A549 (cell line): ENCODE results near the gene ZNF467. TPM values are rescaled to one million over a fixed set of nuclear protein-coding genes. Genes with fewer than 3 reads are reported as not detected.

Experiments used
- ATAC-seq, 2 experiments: fragments of 200-7000 bp in 1 of 2; fragments of >200 bp in 1 of 2; cut with Nextera tagmentation in 1 of 2; cut with Tn5 transposase in 1 of 2; 3 replicates each; pipeline versions ENCODE4 v1.8.0 to v1.9.1; 2018 to 2020; ENCODE audit warnings: mild to moderate bottlenecking in 1 of 2, moderate library complexity in 1 of 2
- CTCF ChIA-PET: fragments of 300-600 bp; sonication (Branson Sonifier 250); formaldehyde crosslinking; extraction: SDS; loops from one replicate; lab custom pipeline; 2021; ENCODE audit warnings: antibody characterized with exemption, inconsistent platforms; lab: Yijun Ruan, JAX
- POLR2A ChIA-PET: fragments of 350-600 bp; formaldehyde crosslinking; extraction: SDS; loops from one replicate; lab custom pipeline; 2021; ENCODE audit warnings: antibody characterized with exemption, inconsistent platforms; lab: Yijun Ruan, JAX
- DNase-seq, 2 experiments: peaks; one replicate each; pipeline versions ENCODE4 v3.0.0 to v3.0.0-alpha.2; 2011 to 2016; ENCODE audit warnings: low read depth in 1 of 2, low spot score in 1 of 2
- FAIRE-seq: peaks from 2 replicates; lab custom pipeline; 2011; peaks lifted over from hg19 to GRCh38; lab: Jason Lieb, UNC
- H3K27ac ChIP-seq, 2 experiments: fragments of >200 bp; sonication (Bioruptor Twin); formaldehyde crosslinking; 3 replicates each; pipeline ENCODE4 v1.5.1; 2016 to 2017
- H3K4me1 ChIP-seq: fragments of >200 bp; sonication (Bioruptor Twin); formaldehyde crosslinking; 3 replicates; pipeline ENCODE4 v1.6.1; 2016
- H3K4me2 ChIP-seq: fragments of >200 bp; sonication (Bioruptor Twin); formaldehyde crosslinking; 3 replicates; pipeline ENCODE4 v1.6.1; 2016
- H3K4me3 ChIP-seq: fragments of >200 bp; sonication (Bioruptor Twin); formaldehyde crosslinking; 3 replicates; pipeline ENCODE4 v1.5.1; 2016
- H3K9me3 ChIP-seq: fragments of >200 bp; sonication (Bioruptor Twin); formaldehyde crosslinking; 3 replicates; pipeline ENCODE4 v1.6.1; 2016
- ATOH8 ChIP-seq: fragments of 250-450 bp; sonication (Bioruptor Pico); IDR thresholded peaks from 2 replicates; pipeline ENCODE4 v1.5.0; 2020; ENCODE audit warnings: low read depth, mild to moderate bottlenecking, moderate library complexity
- CBX2 ChIP-seq: fragments of 200-600 bp; sonication (generic); IDR thresholded peaks from 2 replicates; pipeline ENCODE4 v1.6.1; 2016; ENCODE audit warnings: low read depth, mild to moderate bottlenecking, borderline replicate concordance
- EHF ChIP-seq: fragments of 250-450 bp; sonication (Bioruptor Pico); IDR thresholded peaks from 2 replicates; pipeline ENCODE4 v1.5.0; 2020; ENCODE audit warnings: mild to moderate bottlenecking
- EHMT2 ChIP-seq: fragments of 200-600 bp; sonication (generic); IDR thresholded peaks from 2 replicates; pipeline ENCODE4 v1.6.1; 2016; ENCODE audit warnings: antibody characterized with exemption, low read depth, mild to moderate bottlenecking, moderate library complexity
- EP300 ChIP-seq, 2 experiments: fragments of >200 bp; sonication (Bioruptor Twin); formaldehyde crosslinking; IDR thresholded peaks; 2 replicates in 1 of 2; 3 replicates in 1 of 2; pipeline ENCODE4 v1.6.1; 2016 to 2017
- ESRRA ChIP-seq: fragments of 150-350 bp; IDR thresholded peaks from 2 replicates; pipeline ENCODE4 v1.6.1; 2014; ENCODE audit warnings: mild to moderate bottlenecking, low read length, borderline replicate concordance
- FOSL2 ChIP-seq, 2 experiments: fragments of 450-650 bp in 1 of 2; fragments of >200 bp in 1 of 2; sonication (Bioruptor Twin) in 1 of 2; formaldehyde crosslinking; IDR thresholded peaks; 2 replicates each; pipeline versions ENCODE4 v1.5.0 to v1.6.1; 2016 to 2020; ENCODE audit warnings: mild to moderate bottlenecking in 1 of 2, moderate library complexity in 1 of 2
- GATA3 ChIP-seq: IDR thresholded peaks from 2 replicates; pipeline ENCODE4 v1.6.1; 2012; ENCODE audit warnings: borderline replicate concordance
- HDAC2 ChIP-seq: fragments of 200-600 bp; sonication (generic); IDR thresholded peaks from 2 replicates; pipeline ENCODE4 v1.6.1; 2016
- JUNB ChIP-seq: fragments of >200 bp; sonication (Bioruptor Twin); formaldehyde crosslinking; IDR thresholded peaks from 2 replicates; pipeline ENCODE4 v1.6.1; 2016
- KDM5A ChIP-seq: fragments of 200-600 bp; sonication (generic); IDR thresholded peaks from 2 replicates; pipeline ENCODE4 v1.6.1; 2016; ENCODE audit warnings: antibody characterized with exemption, mild to moderate bottlenecking
- MAFK ChIP-seq: fragments of 450-650 bp; IDR thresholded peaks from 2 replicates; pipeline ENCODE4 v1.6.1; 2014; ENCODE audit not compliant: partially characterized antibody
- MAZ ChIP-seq: fragments of 150-350 bp; IDR thresholded peaks from 2 replicates; pipeline ENCODE4 v1.6.1; 2014; ENCODE audit warnings: antibody characterized with exemption, low read depth, low read length, borderline replicate concordance
- MYC ChIP-seq: IDR thresholded peaks from 2 replicates; pipeline ENCODE4 v1.6.1; 2012; ENCODE audit warnings: mild to moderate bottlenecking, inconsistent platforms, low read length, improper control_type of control experiment, borderline replicate concordance
- NFE2L2 ChIP-seq: fragments of 150-350 bp; conservative IDR thresholded peaks from 2 replicates; pipeline ENCODE4 v1.6.1; 2014; ENCODE audit warnings: low read length
- PBX3 ChIP-seq: IDR thresholded peaks from 2 replicates; pipeline ENCODE4 v1.6.1; 2012
- PHF8 ChIP-seq: fragments of 200-600 bp; sonication (generic); IDR thresholded peaks from 2 replicates; pipeline ENCODE4 v1.6.1; 2016; ENCODE audit warnings: low read depth, mild to moderate bottlenecking, antibody characterized with exemption, moderate library complexity, borderline replicate concordance
- RAD21 ChIP-seq, 2 experiments: fragments of >200 bp in 1 of 2; sonication (Bioruptor Twin) in 1 of 2; formaldehyde crosslinking in 1 of 2; IDR thresholded peaks in 1 of 2; conservative IDR thresholded peaks in 1 of 2; 2 replicates in 1 of 2; 3 replicates in 1 of 2; pipeline ENCODE4 v1.6.1; 2012 to 2018; ENCODE audit warnings: inconsistent platforms in 1 of 2
- RCOR1 ChIP-seq: fragments of 150-350 bp; IDR thresholded peaks from 2 replicates; pipeline ENCODE4 v1.6.1; 2014; ENCODE audit warnings: antibody characterized with exemption, low read length, low read depth
- TFCP2L1 ChIP-seq: fragments of 250-450 bp; sonication (Bioruptor Pico); IDR thresholded peaks from 2 replicates; pipeline ENCODE4 v1.5.0; 2021; ENCODE audit warnings: mild to moderate bottlenecking
- ZC3H11A ChIP-seq: fragments of 450-650 bp; IDR thresholded peaks from 2 replicates; pipeline ENCODE4 v1.6.1; 2014; ENCODE audit warnings: antibody characterized with exemption, mild to moderate bottlenecking
- ZNF302 ChIP-seq: fragments of 250-450 bp; sonication (Bioruptor Pico); IDR thresholded peaks from 2 replicates; pipeline ENCODE4 v1.9.0; 2021; ENCODE audit warnings: inconsistent platforms, mild to moderate bottlenecking, moderate library complexity
- WGBS: methylation state at CpG from one replicate; pipeline ENCODE4 v1.1.6; 2017; ENCODE audit errors: missing lambda C conversion rate; 5-methylcytosine and 5-hydroxymethylcytosine counted together
- polyA plus RNA-seq, 4 experiments: library from polyadenylated mRNA; depleted of rRNA in 3 of 4; stranded (reverse); fragments of >200 nt; fragmentation: RNase III in 1 of 4; extraction: RNeasy Plus Mini Kit Qiagen cat#74134 plus additional on column Dnase treatment in 1 of 4; gene quantifications; 2 replicates in 3 of 4; 3 replicates in 1 of 4; pipeline ENCODE4 v1.2.3, GENCODE V29; 2011 to 2017
- TF ChIP-seq, protein P1 (sequence below): fragments of >200 bp; sonication (Bioruptor Twin); formaldehyde crosslinking; IDR thresholded peaks from 3 replicates; pipeline ENCODE4 v1.5.1; 2016
- TF ChIP-seq, protein P2 (sequence below): IDR thresholded peaks from 2 replicates; pipeline ENCODE4 v1.6.1; 2012

ZNF467 gene
- polyA plus RNA-seq, 2 of the 4 experiments (the other 2 are of a cell fraction) = 3.1 to 3.3 TPM

GRCh38 chr7:149781921-149782320, 8.5 kb upstream of the ZNF467 start:
- CTCF ChIA-PET = no interaction called here
- TF ChIP-seq ZNF302 (CRISPR knock-in tag) = no peak
- TF ChIP-seq, protein P1, sequence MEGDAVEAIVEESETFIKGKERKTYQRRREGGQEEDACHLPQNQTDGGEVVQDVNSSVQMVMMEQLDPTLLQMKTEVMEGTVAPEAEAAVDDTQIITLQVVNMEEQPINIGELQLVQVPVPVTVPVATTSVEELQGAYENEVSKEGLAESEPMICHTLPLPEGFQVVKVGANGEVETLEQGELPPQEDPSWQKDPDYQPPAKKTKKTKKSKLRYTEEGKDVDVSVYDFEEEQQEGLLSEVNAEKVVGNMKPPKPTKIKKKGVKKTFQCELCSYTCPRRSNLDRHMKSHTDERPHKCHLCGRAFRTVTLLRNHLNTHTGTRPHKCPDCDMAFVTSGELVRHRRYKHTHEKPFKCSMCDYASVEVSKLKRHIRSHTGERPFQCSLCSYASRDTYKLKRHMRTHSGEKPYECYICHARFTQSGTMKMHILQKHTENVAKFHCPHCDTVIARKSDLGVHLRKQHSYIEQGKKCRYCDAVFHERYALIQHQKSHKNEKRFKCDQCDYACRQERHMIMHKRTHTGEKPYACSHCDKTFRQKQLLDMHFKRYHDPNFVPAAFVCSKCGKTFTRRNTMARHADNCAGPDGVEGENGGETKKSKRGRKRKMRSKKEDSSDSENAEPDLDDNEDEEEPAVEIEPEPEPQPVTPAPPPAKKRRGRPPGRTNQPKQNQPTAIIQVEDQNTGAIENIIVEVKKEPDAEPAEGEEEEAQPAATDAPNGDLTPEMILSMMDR = no peak
- TF ChIP-seq EHMT2 = no peak
- TF ChIP-seq PBX3 = no peak
- no peak for TF ChIP-seq EP300 (IDR thresholded peaks at IDR 0.05)
- no peak for TF ChIP-seq PHF8
- TF ChIP-seq ZC3H11A = no peak
- no peak for TF ChIP-seq CBX2
- no peak for TF ChIP-seq EHF (CRISPR knock-in tag)
- TF ChIP-seq RCOR1 = no peak
- TF ChIP-seq KDM5A = no peak
- TF ChIP-seq MYC = no peak
- TF ChIP-seq, protein P2, sequence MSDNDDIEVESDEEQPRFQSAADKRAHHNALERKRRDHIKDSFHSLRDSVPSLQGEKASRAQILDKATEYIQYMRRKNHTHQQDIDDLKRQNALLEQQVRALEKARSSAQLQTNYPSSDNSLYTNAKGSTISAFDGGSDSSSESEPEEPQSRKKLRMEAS = no peak
- TF ChIP-seq ESRRA = no peak
- TF ChIP-seq JUNB = no peak
- TF ChIP-seq RAD21 (conservative IDR thresholded peaks at IDR 0.05 in 1 of 2, IDR thresholded peaks at IDR 0.05 in 1 of 2) = no peak
- TF ChIP-seq GATA3 = no peak
- no peak for TF ChIP-seq ATOH8 (CRISPR knock-in tag)
- no peak for TF ChIP-seq MAZ
- TF ChIP-seq FOSL2 (IDR thresholded peaks at IDR 0.05) = no peak
- no peak for TF ChIP-seq FOSL2 (CRISPR knock-in tag; IDR thresholded peaks at IDR 0.05)
- H3K4me1 ChIP-seq = no peaks in the 10 kb centered on the region
- H3K4me2 ChIP-seq = no peak overlapping the region
- DNase-seq (no peak), FAIRE-seq (no peak), ATAC-seq (no peak)
- no peak overlapping the region for H3K4me3 ChIP-seq
- 90% methylated on average over 12 of the region's 13 CpGs for WGBS
- no peak overlapping the region for H3K27ac ChIP-seq
- POLR2A ChIA-PET = no interaction called here
- H3K9me3 ChIP-seq = no peaks in the 10 kb centered on the region

DNA sequence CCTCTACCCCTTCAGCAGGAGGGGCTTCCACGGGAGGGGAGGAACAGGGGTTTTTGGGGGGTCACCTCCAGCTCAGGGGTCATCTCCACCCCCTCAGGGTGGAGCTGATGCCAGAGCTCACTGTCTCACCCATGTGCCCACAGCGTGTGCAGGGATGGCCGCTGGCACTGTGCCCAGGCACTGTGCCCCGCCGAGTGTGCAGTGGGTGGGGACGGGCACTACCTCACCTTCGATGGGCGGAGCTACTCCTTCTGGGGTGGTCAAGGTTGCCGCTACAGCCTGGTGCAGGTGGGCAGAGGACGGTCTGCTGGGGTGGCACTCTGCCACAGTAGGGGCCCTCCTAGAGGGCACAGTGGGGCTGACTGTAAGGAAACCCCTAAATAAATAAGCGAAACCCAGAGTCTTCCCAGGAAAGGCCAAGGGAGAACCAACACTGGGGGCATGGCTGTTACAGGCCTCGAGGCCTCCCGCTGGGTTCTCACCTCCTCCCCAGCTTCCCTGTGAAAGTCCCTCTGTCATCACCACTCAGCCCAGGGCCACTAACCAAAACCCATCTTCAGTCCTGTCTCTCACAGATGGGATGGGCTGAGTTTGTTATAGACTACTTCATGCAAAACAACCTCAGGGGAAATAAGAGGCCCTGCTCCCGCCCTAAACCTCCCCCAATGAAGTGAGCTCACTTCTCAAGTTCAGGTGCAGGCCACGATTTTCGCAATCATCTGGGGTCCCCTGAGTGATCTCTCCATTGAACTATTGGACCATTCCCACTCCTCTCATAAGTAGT, 7.4 kb upstream of the ZNF467 start:
- Histone ChIP-seq H3K27ac (no peak overlapping the region), H3K9me3 (no peaks in the 10 kb centered on the region), H3K4me1 (no peaks in the 10 kb centered on the region), H3K4me2 (no peak overlapping the region), H3K4me3 (no peak overlapping the region)
- ChIA-PET CTCF (interaction anchor here (1.0 to 2.4 kb wide), 3 partner anchors 9 to 39 kb away, joined by 4 to 8 read pairs (median 6); no protein-coding TSS in a partner anchor), POLR2A (no interaction called here)
- ATAC-seq = no peak
- 64% methylated on average over 11 of the region's 16 CpGs for WGBS
- TF ChIP-seq MAFK = no peak
- TF ChIP-seq NFE2L2 = no peak
- TF ChIP-seq HDAC2 = no peak
- no peak for TF ChIP-seq ATOH8 (CRISPR knock-in tag)
- TF ChIP-seq TFCP2L1 (CRISPR knock-in tag) = no peak
- DNase-seq = no peak
- FAIRE-seq = no peak
